Erythroblast (primary cell): ENCODE data around the gene PDE4D.

Source experiments
- GATA1 ChIP-seq: IDR thresholded peaks from 2 replicates; pipeline ENCODE4 v1.6.1; 2011; ENCODE audit warnings: low read depth, mild to moderate bottlenecking, control low read depth, low read length, moderate library complexity
- POLR2A ChIP-seq: IDR thresholded peaks from 2 replicates; pipeline ENCODE4 v1.6.1; 2011; ENCODE audit warnings: mild to moderate bottlenecking, low read length

- TF ChIP-seq POLR2A (no peak), GATA1 (no peak)
These were observed 834.4 kb downstream of the PDE4D start for GRCh38 chr5:59058969-59059687.
